Activated CD4-positive, alpha-beta T cell treated with anti-CD3 and anti-CD28 coated beads, Interleukin-2, amount 50 U/mL, for 48 hours (primary cell): ENCODE measurements around the gene ZBTB4.

Experiments used
- DNase-seq, 2 experiments: peaks; one replicate each; pipeline ENCODE4 v3.0.0-alpha.2; 2020

The ZBTB4 gene

GRCh38 chr17:7479213-7480088 is at the start of gene ZBTB4:
ZBTB4 (minus strand) TSS chr17:7479631; CDS start chr17:7466801, 12,830 bp downstream.
- DNase-seq: peak; percentile 49 to 58

- DNase-seq: no peak
Observed at GRCh38 chr17:7528842-7529241, 49.4 kb upstream of the ZBTB4 start.

GRCh38 chr17:7523033-7523432 is 43.6 kb upstream of the ZBTB4 start:
- DNase-seq: peak; percentile 49 to 62

GRCh38 chr17:7515911-7516610 is 36.6 kb upstream of the ZBTB4 start:
- DNase-seq: no peak

- DNase-seq: no peak
Observed at GRCh38 chr17:7513850-7514419, 34.5 kb upstream of the ZBTB4 start.

- no peak for DNase-seq
Observed at GRCh38 chr17:7512824-7513540, 33.6 kb upstream of the ZBTB4 start.

GRCh38 chr17:7512105-7512504 is 32.7 kb upstream of the ZBTB4 start:
- DNase-seq: no peak

GRCh38 chr17:7511108-7511507 is 31.7 kb upstream of the ZBTB4 start:
- no peak for DNase-seq

GRCh38 chr17:7509937-7510336 is 30.5 kb upstream of the ZBTB4 start:
- DNase-seq: no peak

GRCh38 chr17:7508846-7509245 is 29.4 kb upstream of the ZBTB4 start:
- no peak for DNase-seq

- no peak for DNase-seq
Observed at GRCh38 chr17:7508145-7508544, 28.7 kb upstream of the ZBTB4 start.

- DNase-seq: no peak
Observed at GRCh38 chr17:7503521-7503920, 24.1 kb upstream of the ZBTB4 start.

GRCh38 chr17:7502987-7503386 is 23.6 kb upstream of the ZBTB4 start:
- no peak for DNase-seq

GRCh38 chr17:7502171-7502847 is 22.9 kb upstream of the ZBTB4 start:
- DNase-seq: no peak

- DNase-seq: no peak
Observed at GRCh38 chr17:7501729-7502128, 22.3 kb upstream of the ZBTB4 start.

GRCh38 chr17:7499161-7499560 is 19.7 kb upstream of the ZBTB4 start:
- no peak for DNase-seq

- DNase-seq: no peak
Observed at GRCh38 chr17:7497636-7498035, 18.2 kb upstream of the ZBTB4 start.

GRCh38 chr17:7497228-7497627 is 17.8 kb upstream of the ZBTB4 start:
- DNase-seq: no peak

- no peak for DNase-seq
Observed at GRCh38 chr17:7496470-7497183, 17.2 kb upstream of the ZBTB4 start.

- no peak for DNase-seq
Observed at GRCh38 chr17:7495906-7496434, 16.5 kb upstream of the ZBTB4 start.

GRCh38 chr17:7493941-7494340 is 14.5 kb upstream of the ZBTB4 start:
- DNase-seq: no peak

- DNase-seq: no peak
Observed at GRCh38 chr17:7491583-7491982, 12.2 kb upstream of the ZBTB4 start.
